H9 (cell line): ENCODE measurements around the gene NBPF20. TPM values are rescaled to one million over a fixed set of nuclear protein-coding genes. Genes with fewer than 3 reads are reported as not detected.
A peak's percentile ranks its signal among the peaks of the same experiment; 100 is the strongest.
"Not testable (repeated sequence)": the region's sequence is repeated elsewhere in the genome, so short reads cannot be mapped to it uniquely, and the experiment has no call there.

Experiments
- DNase-seq: peaks from one replicate; pipeline ENCODE4 v3.0.0-alpha.2; 2017
- H2AFZ ChIP-seq: one replicate; pipeline ENCODE4 v1.6.1; 2013; ENCODE audit warnings: mild to moderate bottlenecking, low read length, control low read depth, moderate library complexity
- H2AK5ac ChIP-seq: 2 replicates; pipeline ENCODE4 v1.6.1; 2013; ENCODE audit warnings: low read length, control low read depth, mixed read lengths; ENCODE audit not compliant: insufficient read length
- H2BK120ac ChIP-seq: one replicate; pipeline ENCODE4 v1.6.1; 2013; ENCODE audit warnings: low read depth, mild to moderate bottlenecking, low read length, control low read depth, inconsistent platforms; ENCODE audit not compliant: poor library complexity, severe bottlenecking
- H2BK12ac ChIP-seq: 2 replicates; pipeline ENCODE4 v1.6.1; 2013; ENCODE audit warnings: low read length, control low read depth, mixed read lengths, low read depth; ENCODE audit not compliant: insufficient read length
- H2BK15ac ChIP-seq: 2 replicates; pipeline ENCODE4 v1.6.1; 2013; ENCODE audit warnings: low read depth, low read length, control low read depth
- H2BK20ac ChIP-seq: one replicate; pipeline ENCODE4 v1.6.1; 2013; ENCODE audit warnings: low read depth, mild to moderate bottlenecking, low read length, control low read depth, inconsistent platforms; ENCODE audit not compliant: poor library complexity, severe bottlenecking
- H2BK5ac ChIP-seq: 2 replicates; pipeline ENCODE4 v1.6.1; 2013; ENCODE audit warnings: low read length, control low read depth, mixed read lengths; ENCODE audit not compliant: insufficient read length
- H3K14ac ChIP-seq: 2 replicates; pipeline ENCODE4 v1.6.1; 2013; ENCODE audit warnings: low read length, control low read depth; ENCODE audit not compliant: insufficient read depth
- H3K18ac ChIP-seq: 2 replicates; pipeline ENCODE4 v1.6.1; 2013; ENCODE audit warnings: low read depth, mild to moderate bottlenecking, mixed read lengths, low read length, control low read depth; ENCODE audit not compliant: insufficient read length
- H3K23ac ChIP-seq: 2 replicates; pipeline ENCODE4 v1.6.1; 2013; ENCODE audit warnings: low read length, control low read depth, mixed read lengths, low read depth; ENCODE audit not compliant: insufficient read length
- H3K23me2 ChIP-seq: 2 replicates; pipeline ENCODE4 v1.6.1; 2013; ENCODE audit warnings: low read depth, mild to moderate bottlenecking, mixed read lengths, low read length, control low read depth; ENCODE audit not compliant: insufficient read length, poor library complexity, severe bottlenecking
- H3K27ac ChIP-seq: 2 replicates; pipeline ENCODE4 v1.5.1; 2013; ENCODE audit warnings: low read length, control low read depth, mixed read lengths, low read depth; ENCODE audit not compliant: insufficient read length
- H3K27me3 ChIP-seq: 2 replicates; pipeline ENCODE4 v1.6.1; 2013; ENCODE audit warnings: low read length, control low read depth, inconsistent platforms; ENCODE audit not compliant: insufficient read depth
- H3K4ac ChIP-seq: 2 replicates; pipeline ENCODE4 v1.6.1; 2013; ENCODE audit warnings: low read depth, mild to moderate bottlenecking, control low read depth, inconsistent platforms, low read length, moderate library complexity
- H3K4me1 ChIP-seq: 2 replicates; pipeline ENCODE4 v1.6.1; 2013; ENCODE audit warnings: low read length, control low read depth, inconsistent platforms; ENCODE audit not compliant: insufficient read depth
- H3K4me2 ChIP-seq: 2 replicates; pipeline ENCODE4 v1.6.1; 2013; ENCODE audit warnings: low read length, control low read depth, mixed read lengths; ENCODE audit not compliant: insufficient read length, insufficient read depth
- H3K56ac ChIP-seq: 2 replicates; pipeline ENCODE4 v1.6.1; 2013; ENCODE audit warnings: low read depth, mild to moderate bottlenecking, mixed read lengths, low read length, control low read depth; ENCODE audit not compliant: insufficient read length
- H3K79me1 ChIP-seq: 2 replicates; pipeline ENCODE4 v1.6.1; 2013; ENCODE audit warnings: low read depth, mild to moderate bottlenecking, moderate library complexity, low read length, control low read depth, inconsistent platforms; ENCODE audit not compliant: insufficient read depth, poor library complexity, severe bottlenecking
- H3K79me2 ChIP-seq: 2 replicates; pipeline ENCODE4 v1.6.1; 2013; ENCODE audit warnings: low read length, control low read depth, inconsistent platforms; ENCODE audit not compliant: insufficient read depth
- H3K9ac ChIP-seq: 2 replicates; pipeline ENCODE4 v1.6.1; 2013; ENCODE audit warnings: low read length, control low read depth, mixed read lengths; ENCODE audit not compliant: insufficient read length; ENCODE audit errors: extremely low read depth
- H3K9me3 ChIP-seq: one replicate; pipeline ENCODE4 v1.6.1; 2013; ENCODE audit warnings: low read depth, low read length, inconsistent platforms; ENCODE audit not compliant: control insufficient read depth
- H3T11ph ChIP-seq: one replicate; pipeline ENCODE4 v1.6.1; 2013; ENCODE audit warnings: mild to moderate bottlenecking, low read length, control low read depth, inconsistent platforms
- H4K20me1 ChIP-seq: one replicate; pipeline ENCODE4 v1.6.1; 2013; ENCODE audit not compliant: control insufficient read depth, insufficient read length, insufficient read depth
- H4K5ac ChIP-seq: 2 replicates; pipeline ENCODE4 v1.6.1; 2013; ENCODE audit warnings: low read depth, mild to moderate bottlenecking, mixed read lengths, low read length, control low read depth; ENCODE audit not compliant: insufficient read length
- H4K8ac ChIP-seq: replicated peaks from 2 replicates; pipeline ENCODE4 v1.6.1; 2013; ENCODE audit warnings: low read length, control low read depth, mixed read lengths, low read depth; ENCODE audit not compliant: insufficient read length
- H4K91ac ChIP-seq: 2 replicates; pipeline ENCODE4 v1.6.1; 2013; ENCODE audit warnings: low read depth, mild to moderate bottlenecking, moderate library complexity, mixed read lengths, low read length, control low read depth; ENCODE audit not compliant: insufficient read length
- H3K27ac Mint-ChIP-seq, 3 experiments: 2 replicates in 2 of 3; 3 replicates in 1 of 3; pipeline ENCODE4 v1.8.0; 2020 to 2021; ENCODE audit warnings: mixed read lengths in 3 of 3, mild to moderate bottlenecking in 1 of 3, moderate library complexity in 1 of 3
- H3K27me3 Mint-ChIP-seq: 2 replicates; pipeline ENCODE4 v1.8.0; 2021; ENCODE audit warnings: low read depth, mild to moderate bottlenecking, moderate library complexity, mixed read lengths
- H3K36me3 Mint-ChIP-seq, 3 experiments: 2 replicates in 2 of 3; 3 replicates in 1 of 3; pipeline ENCODE4 v1.8.0; 2020 to 2021; ENCODE audit warnings: low read depth in 3 of 3, mixed read lengths in 3 of 3; ENCODE audit not compliant: insufficient read depth in 1 of 3
- H3K4me1 Mint-ChIP-seq, 2 experiments: 2 replicates each; pipeline ENCODE4 v1.8.0; 2020; ENCODE audit warnings: mixed read lengths in 2 of 2
- H3K4me3 Mint-ChIP-seq, 2 experiments: 2 replicates in 1 of 2; 3 replicates in 1 of 2; pipeline ENCODE4 v1.8.0; 2020 to 2021; ENCODE audit warnings: mild to moderate bottlenecking in 2 of 2, mixed read lengths in 2 of 2, moderate library complexity in 1 of 2
- H3K9me3 Mint-ChIP-seq, 2 experiments: 2 replicates in 1 of 2; 3 replicates in 1 of 2; pipeline ENCODE4 v1.8.0; 2020; ENCODE audit warnings: mild to moderate bottlenecking in 2 of 2, mixed read lengths in 2 of 2, moderate library complexity in 1 of 2
- WGBS: extraction: QIAGEN DNeasy Blood & Tissue Kit; methylation state at CpG from one replicate; pipeline ENCODE4 v1.1.7; 2013; ENCODE audit warnings: missing lambda C conversion rate, low lambda C conversion rate, mixed read lengths; ENCODE audit not compliant: insufficient read length; ENCODE audit errors: extremely low coverage; 5-methylcytosine and 5-hydroxymethylcytosine counted together
- total RNA-seq: library from RNA; stranded (reverse); gene quantifications from 2 replicates; pipeline ENCODE4 v1.2.1, GENCODE V29; 2021

NBPF20 gene
- total RNA-seq, 1 experiment from 2014 or later, result 0.28 TPM

- not testable (repeated sequence) for H2AFZ ChIP-seq, H3K27ac Mint-ChIP-seq, H4K91ac ChIP-seq, H3T11ph ChIP-seq, H3K27me3 ChIP-seq, H4K8ac ChIP-seq, H3K18ac ChIP-seq, H2BK120ac ChIP-seq, H3K14ac ChIP-seq, H3K9me3 ChIP-seq, H3K4me2 ChIP-seq, H3K4me1 Mint-ChIP-seq, H3K4me1 ChIP-seq, H3K79me1 ChIP-seq, H3K27ac ChIP-seq, H3K79me2 ChIP-seq, H4K20me1 ChIP-seq, H3K56ac ChIP-seq, H2AK5ac ChIP-seq, H2BK12ac ChIP-seq, H2BK20ac ChIP-seq, H2BK5ac ChIP-seq, H3K4me3 Mint-ChIP-seq, H3K9me3 Mint-ChIP-seq, H3K9ac ChIP-seq, H3K36me3 Mint-ChIP-seq, H2BK15ac ChIP-seq, H3K23ac ChIP-seq, H3K23me2 ChIP-seq, H4K5ac ChIP-seq, H3K4ac ChIP-seq
- peaks cover 43% of the 10 kb centered on the region for H3K27me3 Mint-ChIP-seq
- peak; percentile 67 for DNase-seq
- WGBS, result no CpG with 5 or more reads among the region's 8 CpGs
Measured at GRCh38 chr1:145451914-145452313, 26.5 kb upstream of the NBPF20 start.

GRCh38 chr1:145445219-145445618 lies 19.8 kb upstream of the NBPF20 start:
- not testable (repeated sequence) for H3K4me2 ChIP-seq, H3K23me2 ChIP-seq, H3K9me3 ChIP-seq, H3K27ac Mint-ChIP-seq, H2BK120ac ChIP-seq, H3K27me3 ChIP-seq, H2BK12ac ChIP-seq, H3K79me1 ChIP-seq, H3K36me3 Mint-ChIP-seq, H4K20me1 ChIP-seq, H4K8ac ChIP-seq, H3K14ac ChIP-seq, H3K18ac ChIP-seq, H4K91ac ChIP-seq, H2BK5ac ChIP-seq, H2AFZ ChIP-seq, H3K9ac ChIP-seq, H3K4me3 Mint-ChIP-seq, H3K56ac ChIP-seq, H3K23ac ChIP-seq, H3T11ph ChIP-seq, H4K5ac ChIP-seq, H3K27ac ChIP-seq, H3K4me1 ChIP-seq, H2BK15ac ChIP-seq, H2BK20ac ChIP-seq, H3K79me2 ChIP-seq, H3K4ac ChIP-seq, H2AK5ac ChIP-seq, H3K4me1 Mint-ChIP-seq, H3K9me3 Mint-ChIP-seq
- WGBS, result no CpG with 5 or more reads among the region's 11 CpGs
- peak; percentile 32 for DNase-seq
- peaks cover 26% of the 10 kb centered on the region for H3K27me3 Mint-ChIP-seq
